ENCODE results near the gene CHD5.

Gene CHD5

DNA sequence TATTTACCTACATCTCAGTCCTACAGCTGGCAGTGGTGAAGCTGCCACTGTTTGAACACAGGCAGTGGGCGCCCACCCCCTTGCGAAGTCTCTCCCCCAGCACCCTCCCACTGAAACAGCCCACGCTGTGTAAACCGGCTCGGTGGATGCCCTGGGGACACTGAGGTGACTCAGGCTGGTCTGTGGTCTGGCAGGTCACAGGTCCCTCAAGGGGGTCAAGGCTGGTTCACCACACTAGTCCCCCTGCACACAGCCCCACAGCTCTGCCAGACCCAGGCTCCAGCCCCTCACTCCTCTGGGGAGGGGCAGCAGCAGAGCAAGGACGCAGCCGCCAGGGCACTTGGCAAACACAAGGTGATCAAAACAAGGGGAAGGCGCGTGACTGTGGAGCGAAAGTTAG lies 7.6 kb downstream of the CHD5 start:
- no peak for TF ChIP-seq GATA2 (IDR thresholded peaks at IDR 0.05; ENCODE audit: low read depth, low read length)
- no peak for TF ChIP-seq GATA3 (IDR thresholded peaks at IDR 0.05; ENCODE audit: low read depth, low read length)

DNA sequence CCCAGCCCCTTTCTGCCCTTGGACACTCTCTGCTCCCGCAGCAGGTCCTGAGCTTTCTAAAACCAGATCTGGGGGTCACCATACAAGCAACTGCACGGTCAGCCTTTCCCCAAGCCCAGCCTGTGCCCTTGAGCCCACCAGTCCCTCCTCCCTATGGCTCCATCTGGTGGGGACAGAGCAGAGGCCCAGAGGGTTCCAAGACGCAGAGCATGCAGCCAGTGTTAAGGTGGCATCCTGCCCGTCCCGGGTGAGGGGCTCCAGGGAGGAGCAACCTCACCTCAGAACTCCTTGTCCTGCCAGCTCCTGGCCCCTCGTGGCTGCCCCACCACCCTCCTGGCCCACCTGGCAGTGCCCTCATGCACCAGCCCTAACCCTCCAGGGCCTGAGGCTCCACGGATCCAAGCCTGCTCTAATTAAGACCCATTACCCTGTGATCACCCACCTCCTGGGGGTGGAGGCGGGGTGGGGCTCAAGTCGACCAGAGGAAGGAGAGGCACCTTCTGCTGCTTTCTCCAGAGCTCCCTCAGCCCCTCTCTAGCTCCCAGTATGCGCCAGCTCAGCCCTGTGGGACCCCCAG lies 8.5 kb downstream of the CHD5 start:
- TF ChIP-seq GATA3 (IDR thresholded peaks at IDR 0.05; ENCODE audit: low read depth, low read length) (no peak), GATA2 (IDR thresholded peaks at IDR 0.05; ENCODE audit: low read depth, low read length) (no peak)

GRCh38 chr1:6170742-6171201 lies 9.3 kb downstream of the CHD5 start:
- TF ChIP-seq GATA2 (IDR thresholded peaks at IDR 0.05; ENCODE audit: low read depth, low read length) (no peak), GATA3 (IDR thresholded peaks at IDR 0.05; ENCODE audit: low read depth, low read length) (no peak)

DNA sequence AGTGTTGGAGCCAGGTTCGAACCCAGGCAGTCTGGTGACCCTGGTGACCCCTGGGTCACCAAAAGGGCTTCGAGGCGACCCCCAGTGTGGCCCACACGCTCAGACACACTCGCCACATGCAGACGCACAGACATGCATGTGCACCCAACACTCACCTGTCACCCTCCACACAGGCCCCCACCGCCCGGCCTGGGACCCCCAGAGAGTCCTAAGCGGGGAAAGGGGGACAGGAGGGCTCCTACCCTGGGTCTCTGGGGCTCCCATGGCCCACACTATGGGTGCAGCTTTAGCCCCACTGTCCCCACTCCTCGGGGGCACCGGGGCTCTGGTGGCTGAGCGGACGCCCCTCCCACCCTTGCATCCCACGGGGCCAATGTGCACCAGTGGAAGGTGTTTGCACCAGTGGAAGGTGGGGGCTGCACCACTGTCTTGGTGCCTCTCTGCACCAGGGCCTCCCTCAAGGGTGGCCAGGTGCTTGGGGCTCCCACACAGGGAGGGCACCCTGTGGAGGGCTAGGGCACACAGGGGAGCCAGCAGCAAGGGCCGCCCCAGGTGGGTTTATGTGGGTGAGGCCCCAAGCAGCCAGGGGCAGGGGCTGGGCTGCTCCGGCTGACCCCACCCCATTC lies 9.9 kb downstream of the CHD5 start:
- TF ChIP-seq GATA3 (IDR thresholded peaks at IDR 0.05; ENCODE audit: low read depth, low read length) (no peak), GATA2 (IDR thresholded peaks at IDR 0.05; ENCODE audit: low read depth, low read length) (no peak)

- TF ChIP-seq GATA3 (IDR thresholded peaks at IDR 0.05; ENCODE audit: low read depth, low read length), result no peak
- TF ChIP-seq GATA2 (IDR thresholded peaks at IDR 0.05; ENCODE audit: low read depth, low read length), result no peak
Observed at GRCh38 chr1:6168947-6169586, 11.1 kb downstream of the CHD5 start.

- TF ChIP-seq GATA3 (IDR thresholded peaks at IDR 0.05; ENCODE audit: low read depth, low read length), result no peak
- no peak for TF ChIP-seq GATA2 (IDR thresholded peaks at IDR 0.05; ENCODE audit: low read depth, low read length)
Observed at GRCh38 chr1:6167391-6168303, 12.5 kb downstream of the CHD5 start.

DNA sequence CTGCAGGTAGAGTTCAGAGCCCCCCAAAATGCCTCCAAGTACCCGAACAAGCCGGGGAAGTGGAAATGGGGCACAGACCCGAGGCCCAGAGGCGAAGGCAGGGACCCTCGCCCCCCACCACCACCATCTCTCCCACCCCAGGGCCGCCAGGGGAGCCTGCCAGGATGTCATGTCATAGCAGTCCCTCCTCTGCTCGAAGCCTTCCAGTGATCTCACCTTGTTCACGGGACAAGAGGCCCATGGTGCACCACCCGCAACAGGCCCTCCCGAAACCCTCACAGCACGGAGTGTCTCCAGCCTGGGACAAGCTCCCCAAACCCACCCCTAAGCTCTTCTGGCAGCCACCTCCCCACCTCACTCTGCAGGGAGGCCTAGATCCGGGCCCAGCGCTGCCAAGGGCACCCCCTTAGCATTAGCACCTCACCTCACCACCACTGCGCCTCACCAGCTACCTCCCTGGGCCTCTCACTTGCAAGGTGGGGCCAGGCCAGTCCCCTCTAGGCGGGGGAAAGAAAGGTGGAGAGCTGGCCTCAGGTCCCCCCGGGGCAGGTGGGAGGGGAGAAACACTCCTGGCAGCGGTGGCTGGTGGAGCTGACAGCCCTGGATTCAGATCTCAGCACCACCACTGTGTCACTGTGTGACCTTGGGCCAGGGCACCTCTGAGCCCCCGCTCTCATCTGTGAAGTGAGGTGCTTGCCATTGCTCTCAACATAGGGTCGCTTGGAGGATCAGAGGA lies 13.3 kb downstream of the CHD5 start:
- no peak for TF ChIP-seq GATA3 (IDR thresholded peaks at IDR 0.05; ENCODE audit: low read depth, low read length)
- TF ChIP-seq GATA2 (IDR thresholded peaks at IDR 0.05; ENCODE audit: low read depth, low read length), result no peak

GRCh38 chr1:6166221-6166620 lies 13.9 kb downstream of the CHD5 start:
- TF ChIP-seq GATA3 (IDR thresholded peaks at IDR 0.05; ENCODE audit: low read depth, low read length) (no peak), GATA2 (IDR thresholded peaks at IDR 0.05; ENCODE audit: low read depth, low read length) (no peak)

DNA sequence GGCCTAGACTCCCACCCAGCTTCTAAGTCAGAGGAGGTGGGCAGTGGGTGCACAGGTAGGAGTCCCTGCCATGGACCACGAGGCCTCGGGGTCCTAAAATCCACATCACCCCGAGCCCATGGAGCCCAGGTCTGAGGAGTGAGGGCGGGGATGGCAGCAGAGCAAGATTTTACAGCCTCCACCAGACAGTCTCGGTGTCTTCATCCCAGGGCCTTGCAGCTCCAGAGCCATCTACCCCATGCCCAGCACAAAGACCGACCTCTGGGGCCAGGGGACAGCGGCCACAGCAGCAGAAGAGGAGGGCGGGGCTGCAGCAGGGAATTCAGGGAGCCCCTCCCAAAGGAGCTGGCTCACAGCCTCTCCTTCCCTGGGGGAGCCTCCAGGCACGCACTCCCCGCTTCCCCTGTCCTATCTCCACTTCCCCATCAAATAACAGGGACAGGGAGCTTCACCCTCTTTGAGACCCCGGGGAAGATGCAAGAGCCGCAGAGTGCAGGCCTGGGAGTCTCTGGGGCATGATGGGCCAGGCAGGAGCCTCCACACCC lies 14.6 kb downstream of the CHD5 start:
- TF ChIP-seq GATA2 (IDR thresholded peaks at IDR 0.05; ENCODE audit: low read depth, low read length), result no peak
- TF ChIP-seq GATA3 (IDR thresholded peaks at IDR 0.05; ENCODE audit: low read depth, low read length), result no peak

DNA sequence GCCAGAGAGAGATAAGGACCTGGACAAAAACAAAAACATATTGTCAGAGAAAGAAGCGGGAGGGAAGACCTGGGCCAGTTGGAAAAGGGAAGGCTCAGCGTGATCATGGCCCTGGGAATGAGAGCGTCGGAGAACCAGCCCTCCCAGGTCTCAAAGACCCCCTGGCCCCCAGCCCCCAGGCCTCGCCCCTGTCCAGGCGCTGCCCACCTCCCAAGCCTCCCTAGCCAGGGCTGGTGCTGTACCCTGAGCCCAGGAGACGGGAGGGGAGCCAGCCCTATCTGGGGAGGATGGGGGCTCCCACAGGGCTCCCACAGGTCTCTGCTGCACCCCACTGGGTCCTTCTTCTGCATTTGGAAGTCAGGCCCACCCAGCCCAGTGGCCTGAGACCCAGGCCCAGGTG lies 15.1 kb downstream of the CHD5 start:
- TF ChIP-seq GATA2 (IDR thresholded peaks at IDR 0.05; ENCODE audit: low read depth, low read length) (no peak), GATA3 (IDR thresholded peaks at IDR 0.05; ENCODE audit: low read depth, low read length) (no peak)

GRCh38 chr1:6163973-6164617 lies 16.0 kb downstream of the CHD5 start:
- no peak for TF ChIP-seq GATA3 (IDR thresholded peaks at IDR 0.05; ENCODE audit: low read depth, low read length)
- TF ChIP-seq GATA2 (IDR thresholded peaks at IDR 0.05; ENCODE audit: low read depth, low read length), result no peak

DNA sequence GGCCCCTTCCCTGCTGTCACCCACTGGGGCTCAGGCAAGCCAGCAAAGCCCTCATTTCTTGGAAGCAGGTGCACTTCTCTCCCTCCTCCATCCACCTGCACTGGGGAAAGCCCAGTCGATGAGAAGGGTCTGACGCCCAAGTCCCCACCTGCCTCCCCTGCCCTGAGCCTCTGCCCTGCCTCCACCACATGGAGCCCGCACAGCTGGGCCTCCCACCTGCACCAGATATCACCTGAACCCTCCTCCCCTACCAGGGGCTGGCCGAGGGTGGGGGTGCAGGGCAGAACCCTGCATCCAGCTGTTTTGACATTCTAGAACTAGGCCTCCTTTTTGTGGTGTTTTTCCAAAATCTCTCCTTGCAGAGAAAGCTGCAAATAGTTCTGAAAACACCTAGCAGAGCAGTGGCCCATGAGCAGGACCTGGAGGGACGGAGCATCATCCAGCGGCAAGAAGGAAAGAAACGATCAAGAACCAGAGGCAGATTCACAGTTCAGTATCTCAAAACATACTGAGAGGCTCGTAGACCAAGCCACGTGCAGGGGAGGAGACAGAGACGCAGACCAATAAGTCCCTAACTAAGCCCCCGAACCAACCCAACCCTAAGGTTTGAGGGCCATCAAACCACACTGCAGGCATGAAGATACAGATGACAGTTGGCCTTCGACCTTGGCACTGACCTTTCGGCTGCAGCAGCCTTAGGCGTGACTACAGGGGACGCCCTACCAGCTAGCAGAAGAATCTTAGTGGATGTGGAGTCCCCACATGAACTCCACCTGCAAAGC lies 16.7 kb downstream of the CHD5 start:
- TF ChIP-seq GATA3 (IDR thresholded peaks at IDR 0.05; ENCODE audit: low read depth, low read length) (no peak), GATA2 (IDR thresholded peaks at IDR 0.05; ENCODE audit: low read depth, low read length) (no peak)

Data from SH-SY5Y (cell line).